Fibroblast of villous mesenchyme (primary cell): Measurements from ENCODE around the gene ZNF76. TPM values are rescaled to one million over a fixed set of nuclear protein-coding genes. Genes with fewer than 3 reads are reported as not detected.

Experiments used
- DNase-seq: peaks from one replicate; pipeline ENCODE4 v3.0.0-alpha.2; 2010; ENCODE audit warnings: low read depth
- H3K4me3 ChIP-seq: 2 replicates; pipeline ENCODE4 v1.5.1; 2011; ENCODE audit warnings: low read depth, mild to moderate bottlenecking, low read length
- CTCF ChIP-seq: IDR thresholded peaks from 2 replicates; pipeline ENCODE4 v1.5.1; 2012; ENCODE audit warnings: low read depth, mild to moderate bottlenecking, low read length; ENCODE audit not compliant: insufficient read depth
- total RNA-seq: library from RNA; depleted of rRNA; stranded (reverse); fragments of >200 nt; gene quantifications from 2 replicates; pipeline ENCODE4 v1.2.3, GENCODE V29; 2012

ZNF76 gene
- total RNA-seq, 1 donor = 14.2 TPM

- H3K4me3 ChIP-seq = no peak overlapping the region
- no peak for TF ChIP-seq CTCF
- DNase-seq = no peak
Measured at GRCh38 chr6:35292494-35292893, 33.0 kb downstream of the ZNF76 start.

- H3K4me3 ChIP-seq = no peak overlapping the region
- TF ChIP-seq CTCF = no peak
- DNase-seq = no peak
Measured at GRCh38 chr6:35293681-35294080, 34.1 kb downstream of the ZNF76 start.

GRCh38 chr6:35294308-35294945 lies 34.9 kb downstream of the ZNF76 start:
- H3K4me3 ChIP-seq = no peak overlapping the region
- DNase-seq = peak; percentile 31
- TF ChIP-seq CTCF = peak; percentile 73

GRCh38 chr6:35295036-35295435 lies 35.5 kb downstream of the ZNF76 start:
- no peak for DNase-seq
- no peak overlapping the region for H3K4me3 ChIP-seq
- no peak for TF ChIP-seq CTCF

GRCh38 chr6:35295521-35296315 lies 36.2 kb downstream of the ZNF76 start:
- TF ChIP-seq CTCF = no peak

GRCh38 chr6:35296931-35297600 lies 37.5 kb downstream of the ZNF76 start:
- DNase-seq = no peak
- H3K4me3 ChIP-seq = no peak overlapping the region
- TF ChIP-seq CTCF = no peak

More at GRCh38 chr6:35295521-35296315, 36.2 kb downstream of the ZNF76 start:
- no peak for DNase-seq
- no peak overlapping the region for H3K4me3 ChIP-seq
